HG02610 (cell line): ENCODE results near the gene PLSCR4.
"Not testable (repeated sequence)": the region's sequence is repeated elsewhere in the genome, so short reads cannot be mapped to it uniquely, and the experiment has no call there.

ENCODE experiments used
- ATAC-seq: cut with Tn5 transposase; IDR thresholded peaks from one replicate; pipeline ENCODE4 v1.9.1; 2021; ENCODE audit warnings: mild to moderate bottlenecking, moderate library complexity; ENCODE audit not compliant: unreplicated experiment

Gene PLSCR4

GRCh38 chr3:146250449-146251382 lies at the start of gene PLSCR4:
PLSCR4 (minus strand) TSS chr3:146251105; CDS start chr3:146222071, 29,034 bp downstream.
- peak; percentile 68 for ATAC-seq

GRCh38 chr3:146293401-146293800 lies 42.5 kb upstream of the PLSCR4 start:
- ATAC-seq: not testable (repeated sequence)

GRCh38 chr3:146283781-146284445 lies 33.0 kb upstream of the PLSCR4 start:
- ATAC-seq: no peak

GRCh38 chr3:146280864-146281263 lies 30.0 kb upstream of the PLSCR4 start:
- ATAC-seq: no peak

DNA sequence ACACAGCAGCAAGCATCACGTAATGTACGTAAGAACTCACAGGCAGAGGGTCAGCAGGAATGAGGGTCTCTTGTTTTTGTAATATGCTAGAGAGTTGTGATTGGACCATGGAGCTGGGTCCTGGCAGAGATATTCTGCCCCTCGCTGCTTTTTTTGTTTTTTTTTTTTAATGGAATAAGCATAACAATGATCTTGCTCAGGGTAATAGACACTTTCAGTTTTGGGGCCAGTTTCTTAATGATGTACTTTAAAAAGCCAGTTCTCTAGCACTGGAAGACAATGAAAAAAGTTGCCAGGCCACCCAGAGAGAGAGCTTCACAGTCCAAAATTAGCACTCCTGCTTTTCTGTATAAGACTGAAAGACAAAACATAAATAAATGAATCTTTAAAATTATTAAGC lies 29.0 kb upstream of the PLSCR4 start:
- ATAC-seq: no peak

DNA sequence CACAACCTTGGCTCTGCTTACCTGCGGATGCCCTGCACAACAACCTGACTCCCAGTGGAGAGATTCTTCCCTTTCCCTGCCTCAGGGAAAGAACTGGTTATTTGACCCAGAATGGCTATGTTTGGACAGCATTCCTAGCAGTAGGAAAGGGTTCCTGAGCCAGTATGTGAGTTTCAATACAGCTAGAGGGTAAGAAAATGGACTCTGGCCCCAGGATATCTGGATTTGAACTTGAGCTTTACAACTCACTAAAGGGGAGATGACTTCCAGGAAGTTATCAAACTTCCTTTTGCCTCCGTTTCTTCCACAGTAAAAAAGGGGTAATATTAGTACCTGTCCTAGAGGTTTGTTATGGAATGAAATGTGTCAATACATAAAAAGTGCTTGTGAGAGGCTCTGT lies 28.1 kb upstream of the PLSCR4 start:
- no peak for ATAC-seq

DNA sequence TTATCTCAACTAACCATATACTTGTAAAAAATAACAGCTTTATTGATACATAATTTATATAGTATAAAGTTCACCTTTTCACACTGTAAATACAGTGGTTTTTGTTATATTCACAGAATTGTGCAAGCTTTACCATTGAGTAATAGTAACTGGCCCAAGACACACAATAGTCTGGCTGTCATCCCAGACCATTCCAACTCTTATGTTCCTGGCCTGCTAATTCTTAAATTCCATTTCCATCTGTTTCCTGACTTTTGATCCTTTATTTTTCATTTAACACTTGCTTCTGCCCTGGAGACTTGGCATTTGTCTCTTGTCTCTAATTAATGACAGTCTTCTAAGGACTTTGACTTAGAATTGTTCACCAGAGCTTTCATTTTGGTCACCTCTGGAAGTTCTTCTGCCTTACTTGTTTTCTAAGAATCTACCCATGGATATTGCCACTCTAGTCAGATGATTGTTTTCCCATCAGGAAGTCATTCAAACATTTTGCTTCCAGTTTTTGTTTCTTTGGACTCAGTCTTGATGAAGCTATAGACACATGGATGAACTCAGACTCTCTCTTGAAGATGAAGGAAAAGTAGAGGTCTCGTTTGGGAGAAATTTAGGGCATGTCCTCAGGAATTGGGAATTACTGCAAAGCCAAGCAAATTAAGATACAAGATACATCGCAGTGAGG lies 27.2 kb upstream of the PLSCR4 start:
- no peak for ATAC-seq

DNA sequence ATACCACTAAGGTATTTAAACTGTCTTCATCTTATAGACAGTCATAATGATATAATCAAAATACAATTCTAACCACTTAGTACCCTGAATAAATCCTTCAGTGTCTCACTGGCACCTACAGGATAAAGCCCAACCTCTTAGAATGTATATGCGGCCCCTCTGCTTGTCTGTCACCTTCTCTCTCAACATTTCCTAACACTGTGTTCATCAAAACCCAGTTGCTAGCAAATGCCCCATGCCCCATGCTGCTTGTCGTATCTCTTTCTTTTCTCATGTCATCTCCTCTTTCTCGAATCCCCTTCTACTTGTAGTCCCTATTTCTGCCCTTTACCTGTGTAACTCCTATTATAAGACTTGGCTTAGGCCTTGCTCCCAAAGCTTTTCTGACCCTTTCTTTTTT lies 24.6 kb upstream of the PLSCR4 start:
- ATAC-seq: no peak

- ATAC-seq: no peak
These were observed 23.9 kb upstream of the PLSCR4 start for GRCh38 chr3:146274833-146275232.

DNA sequence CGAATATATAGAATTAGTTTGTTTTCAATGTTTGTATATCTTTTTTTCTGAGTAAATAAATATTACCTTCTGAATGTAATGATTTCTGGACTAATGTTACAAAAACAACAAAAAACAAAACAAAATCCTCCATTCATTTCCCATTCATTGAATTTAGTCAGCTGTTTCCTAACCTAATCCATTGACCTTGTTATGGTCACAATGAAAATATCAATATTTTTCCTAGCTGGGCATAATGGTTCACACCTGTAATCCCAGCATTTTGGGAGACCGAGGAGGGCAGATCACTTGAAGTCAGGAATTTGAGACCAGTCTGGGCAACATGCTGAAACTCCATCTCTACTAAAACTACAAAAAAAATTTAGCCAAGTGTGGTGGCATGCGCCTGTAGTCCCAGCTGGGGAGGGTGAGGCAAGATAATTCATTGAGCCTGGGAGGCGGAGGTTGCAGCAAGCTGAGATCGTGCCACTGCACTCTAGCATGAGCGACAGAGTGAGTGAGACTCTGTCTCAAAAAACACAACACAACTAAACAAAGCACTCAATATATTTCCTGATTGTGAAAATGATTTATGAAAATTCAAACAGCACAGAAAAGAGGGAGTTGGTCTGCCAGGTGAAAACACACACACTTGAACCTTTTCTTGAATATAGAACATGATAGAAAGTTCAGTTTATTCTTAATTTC lies 23.0 kb upstream of the PLSCR4 start:
- no peak for ATAC-seq

- ATAC-seq: no peak
These were observed 20.3 kb upstream of the PLSCR4 start for GRCh38 chr3:146271180-146271579.

- no peak for ATAC-seq
These were observed 18.4 kb upstream of the PLSCR4 start for GRCh38 chr3:146269271-146269670.

- ATAC-seq: no peak
These were observed 17.8 kb upstream of the PLSCR4 start for GRCh38 chr3:146268535-146269219.

DNA sequence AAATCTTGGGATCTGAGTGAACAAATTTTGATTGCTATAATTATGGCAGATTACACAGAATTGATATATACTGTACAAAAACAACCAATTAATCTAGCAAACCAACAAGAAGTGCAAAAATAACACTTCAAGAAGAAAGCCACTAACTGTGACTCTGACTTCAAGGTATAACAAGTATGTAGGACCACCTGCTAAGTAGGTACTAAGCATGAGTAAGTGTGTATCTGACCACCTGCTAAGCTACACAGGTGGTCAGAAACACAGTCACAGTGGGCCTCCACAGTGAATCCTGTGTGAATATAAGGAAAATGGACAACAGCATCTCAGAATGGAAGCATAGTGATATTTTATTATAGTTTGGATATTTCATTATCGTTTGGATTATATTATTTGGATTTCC lies 14.8 kb upstream of the PLSCR4 start:
- no peak for ATAC-seq

DNA sequence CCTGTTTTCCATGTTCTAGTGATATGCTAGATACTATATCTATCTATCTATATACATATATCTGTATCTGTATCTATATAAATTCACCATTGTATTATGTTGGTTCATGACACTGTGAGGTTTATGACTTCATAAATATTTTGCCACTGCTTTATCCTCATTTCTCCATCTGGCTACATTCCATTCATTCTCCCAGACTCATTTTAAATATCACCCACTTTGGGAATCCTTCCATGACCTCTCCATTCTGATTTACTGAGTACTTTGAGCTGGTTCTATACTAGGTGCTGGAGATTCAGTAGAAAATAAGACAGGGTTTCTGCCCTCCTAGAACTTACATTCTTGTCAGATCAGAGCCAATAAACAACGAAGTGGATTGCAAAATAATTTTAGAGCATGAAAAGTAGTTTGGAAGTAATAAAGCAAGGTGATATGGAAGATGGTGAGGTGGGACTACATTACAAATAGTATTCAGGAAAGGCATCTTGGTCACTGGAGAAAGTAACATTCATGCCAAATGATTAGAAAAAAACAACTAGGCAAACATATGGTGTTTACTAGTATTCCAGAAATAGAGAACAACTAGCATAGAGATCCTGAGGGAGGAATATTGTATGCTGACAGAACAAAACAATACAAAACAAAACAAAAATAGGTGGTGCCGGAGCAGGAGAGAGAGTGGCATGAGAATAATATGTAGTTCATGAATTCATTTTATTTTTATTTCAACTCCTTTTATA lies 11.6 kb upstream of the PLSCR4 start:
- ATAC-seq: no peak

DNA sequence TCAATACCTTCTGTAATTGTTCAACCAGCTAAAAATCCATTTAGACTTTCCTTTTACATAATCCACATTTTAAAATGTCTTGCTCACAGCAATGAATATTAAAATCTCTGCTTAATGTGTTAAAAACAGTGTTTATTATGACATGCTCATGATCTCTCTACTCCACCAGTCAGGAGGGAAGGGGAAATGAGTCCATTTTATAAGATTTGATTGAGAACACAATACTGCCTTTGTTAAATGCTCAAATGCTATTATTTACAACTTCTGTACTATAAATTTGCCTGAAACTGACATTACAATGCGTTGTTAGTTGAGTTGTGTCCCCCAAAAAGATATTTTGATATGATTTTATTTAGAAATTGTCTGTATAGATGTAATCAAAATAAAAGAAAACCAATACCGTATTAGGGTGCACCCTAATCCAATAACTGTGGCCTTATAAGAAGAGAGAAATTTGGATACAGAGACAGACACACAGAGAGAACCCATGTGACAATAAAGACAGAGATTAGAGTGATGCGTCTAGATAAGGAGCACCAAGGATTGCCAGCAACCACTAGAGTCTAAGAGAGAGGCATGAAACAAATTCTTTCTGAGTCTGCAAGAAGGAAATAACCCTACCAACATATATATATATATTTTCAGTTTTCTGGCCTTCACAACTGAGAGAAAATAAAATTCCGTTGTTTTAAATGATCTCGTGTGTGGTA lies 9.1 kb upstream of the PLSCR4 start:
- no peak for ATAC-seq

DNA sequence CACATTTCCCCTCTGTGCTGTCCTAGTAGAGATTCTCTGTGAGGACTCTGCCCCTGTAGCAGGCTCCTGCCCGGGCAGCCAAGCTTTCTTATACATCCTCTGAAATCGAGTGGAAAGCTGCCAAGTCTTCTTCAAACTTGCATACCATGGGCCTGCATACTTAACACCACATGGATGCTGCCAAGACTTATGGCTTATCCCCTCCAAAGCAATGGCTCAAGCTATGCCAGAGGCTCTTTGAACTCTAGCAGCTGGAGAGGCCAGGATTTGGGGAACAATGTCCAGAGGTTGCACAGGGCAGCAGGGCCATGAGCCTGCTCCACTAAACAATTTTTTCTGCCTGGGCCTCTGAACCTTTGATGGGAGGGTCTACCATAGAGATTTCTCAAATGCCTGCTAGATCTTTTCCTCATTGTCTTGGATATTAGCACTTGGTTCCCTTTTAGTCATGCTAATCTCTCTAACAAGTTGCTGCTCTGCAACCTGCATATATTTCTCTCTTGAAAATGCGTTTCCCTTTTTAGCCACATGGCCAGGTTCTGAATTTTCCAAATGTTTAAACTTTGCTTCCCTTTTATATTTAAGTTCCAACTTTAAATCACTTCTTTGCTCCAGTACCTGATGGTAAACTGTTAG lies 6.1 kb upstream of the PLSCR4 start:
- no peak for ATAC-seq

DNA sequence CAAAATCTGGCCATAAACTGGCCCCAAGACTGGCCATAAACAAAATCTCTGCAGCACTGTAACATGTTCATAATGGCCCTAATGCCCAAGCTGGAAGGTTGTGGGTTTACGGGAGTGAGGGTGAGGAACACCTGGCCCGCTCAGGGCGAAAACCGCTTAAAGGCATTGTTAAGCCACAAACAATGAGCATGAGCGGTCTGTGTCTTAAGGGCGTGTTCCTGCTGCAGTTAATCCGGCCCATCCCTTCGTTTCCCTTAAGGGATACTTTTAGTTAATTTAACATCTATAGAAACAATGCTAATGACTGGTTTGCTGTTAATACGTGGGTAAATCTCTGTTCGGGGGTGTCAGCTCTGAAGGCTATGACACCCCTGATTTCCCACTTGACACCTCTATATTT lies 1.5 kb upstream of the PLSCR4 start:
- ATAC-seq: not testable (repeated sequence)

- no peak for ATAC-seq
These were observed 984 bp downstream of the PLSCR4 start for GRCh38 chr3:146249921-146250320.
